GM18508 (cell line): ENCODE results near the gene GNG5.
"Not testable (repeated sequence)": the region's sequence is repeated elsewhere in the genome, so short reads cannot be mapped to it uniquely, and the experiment has no call there.

Experiments used
- ATAC-seq: cut with Tn5 transposase; IDR thresholded peaks from one replicate; pipeline ENCODE4 v1.9.1; 2021; ENCODE audit warnings: moderate number of reproducible peaks; ENCODE audit not compliant: insufficient read depth, unreplicated experiment

The GNG5 gene

GRCh38 chr1:84492726-84493125 is 13.7 kb downstream of the GNG5 start:
- no peak for ATAC-seq

- no peak for ATAC-seq
These were observed 16.6 kb downstream of the GNG5 start for GRCh38 chr1:84489766-84490165.

GRCh38 chr1:84488107-84488506 is 18.3 kb downstream of the GNG5 start:
- ATAC-seq: no peak

DNA sequence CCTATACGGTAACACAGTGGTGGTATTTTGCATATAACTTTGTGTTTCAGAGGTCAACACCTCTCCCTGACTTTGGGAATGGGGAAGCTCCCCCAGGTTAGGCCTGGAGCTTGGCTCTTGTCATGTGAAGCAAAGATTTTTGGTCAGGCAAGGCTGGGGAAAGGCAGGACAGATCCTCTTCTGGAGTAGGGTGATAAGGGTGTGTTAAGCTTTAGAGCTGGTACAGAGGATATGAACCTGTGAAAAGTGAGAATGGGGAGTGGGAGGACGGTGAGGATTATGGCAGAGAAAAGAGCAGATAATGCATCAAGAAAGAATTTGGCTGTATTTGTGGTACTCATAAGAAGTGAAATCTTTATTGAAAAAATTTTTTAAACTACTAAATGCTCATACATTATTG is 25.1 kb downstream of the GNG5 start:
- no peak for ATAC-seq

- no peak for ATAC-seq
These were observed 25.7 kb downstream of the GNG5 start for GRCh38 chr1:84480650-84481049.

GRCh38 chr1:84479998-84480397 is 26.4 kb downstream of the GNG5 start:
- no peak for ATAC-seq

GRCh38 chr1:84478876-84479868 is 27.2 kb downstream of the GNG5 start, which contains the start of gene RPF1:
Gene RPF1 (plus strand): TSS chr1:84479266. CDS start chr1:84479282, 16 bp downstream.
- ATAC-seq: peak; percentile 83

DNA sequence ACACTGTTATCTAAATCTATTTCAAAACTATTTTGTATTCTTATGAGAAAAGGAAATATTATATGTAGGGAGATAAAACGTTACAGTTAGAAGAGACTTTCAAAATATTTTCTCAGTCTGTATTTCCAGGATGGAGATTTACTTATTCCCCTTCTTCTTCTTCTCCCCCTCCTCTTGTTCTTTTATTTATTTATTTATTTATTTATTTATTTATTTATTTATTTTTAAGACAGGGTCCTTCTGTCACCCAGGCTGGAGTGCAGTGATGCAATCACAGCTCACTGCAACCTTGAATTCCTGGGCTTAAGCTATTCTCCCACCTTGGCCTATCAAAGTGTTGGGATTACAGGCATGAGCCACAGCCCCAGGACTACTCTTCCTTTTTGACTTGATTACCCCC is 30.2 kb downstream of the GNG5 start:
- ATAC-seq: no peak

DNA sequence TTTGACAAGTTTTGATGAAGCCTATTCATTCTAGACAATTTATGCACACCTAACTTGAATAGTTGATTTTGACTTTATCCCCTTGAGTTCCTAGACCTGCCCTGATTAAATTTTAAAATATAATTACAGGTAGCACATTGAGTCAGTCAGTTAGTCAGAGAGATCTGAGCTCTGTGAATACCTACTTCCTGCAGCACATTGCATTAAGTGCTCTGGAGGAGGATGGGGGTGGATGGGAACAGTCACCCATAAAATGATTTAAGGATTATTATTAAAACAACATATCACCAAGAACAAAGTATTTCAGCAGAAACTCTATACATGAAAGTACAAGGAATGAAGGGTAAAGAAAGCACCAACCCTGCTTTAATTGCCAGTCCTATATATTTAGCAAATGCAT is 39.1 kb downstream of the GNG5 start:
- no peak for ATAC-seq

DNA sequence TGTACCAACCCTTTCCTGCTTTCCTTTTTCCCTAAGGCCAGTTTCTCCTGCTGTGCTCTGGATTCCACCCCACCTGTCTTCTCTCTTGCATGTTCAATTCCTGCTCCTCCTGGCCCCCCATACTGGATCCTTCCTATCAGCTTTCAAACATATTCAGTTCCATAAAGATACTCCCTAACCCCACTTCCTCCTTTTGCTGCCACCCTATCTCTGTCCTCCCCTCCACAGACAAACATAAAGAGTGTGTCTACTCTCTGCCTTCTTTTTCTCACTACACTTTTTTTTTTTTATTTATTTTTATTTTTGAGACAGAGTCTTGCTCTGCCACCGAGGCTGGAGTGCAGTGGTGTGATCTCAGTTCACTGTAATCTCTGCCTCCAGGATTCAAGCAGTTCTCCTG is 44.3 kb downstream of the GNG5 start:
- ATAC-seq: no peak

DNA sequence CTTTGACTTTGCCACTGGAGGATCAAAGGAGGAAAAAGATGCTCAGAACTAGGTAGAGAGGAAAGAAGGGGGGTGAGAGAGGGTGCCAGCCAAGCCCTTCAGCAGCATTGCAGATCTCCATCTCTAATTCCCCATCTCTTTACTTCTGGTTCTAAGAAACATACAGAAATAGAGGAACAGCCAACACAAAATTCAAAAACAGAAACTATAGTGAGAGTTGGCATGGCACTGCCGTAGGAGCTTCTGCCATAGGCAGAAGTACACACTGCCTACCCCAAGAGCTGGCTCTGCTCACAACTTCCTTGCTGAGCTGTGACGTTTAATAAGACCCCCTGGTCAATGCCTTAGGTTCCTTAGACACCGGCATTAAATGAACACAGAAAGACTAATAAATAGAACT is 53.9 kb downstream of the GNG5 start:
- no peak for ATAC-seq

GRCh38 chr1:84450910-84451309 is 55.5 kb downstream of the GNG5 start:
- ATAC-seq: no peak

DNA sequence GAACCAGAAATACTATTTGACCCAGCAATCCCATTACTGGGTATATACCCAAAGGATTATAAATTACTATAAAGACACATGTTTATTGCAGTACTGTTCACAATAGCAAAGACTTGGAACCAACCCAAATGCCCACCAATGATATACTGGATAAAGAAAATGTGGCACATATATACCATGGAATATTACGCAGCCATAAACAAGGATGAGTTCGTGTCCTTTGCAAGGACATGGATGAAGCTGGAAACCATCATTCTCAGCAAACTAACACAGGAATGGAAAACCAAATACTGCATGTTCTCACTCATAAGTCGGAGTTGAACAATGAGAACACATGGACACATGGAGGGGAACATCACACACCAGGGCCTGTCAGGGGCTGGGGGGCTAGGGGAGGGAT is 57.7 kb downstream of the GNG5 start:
- not testable (repeated sequence) for ATAC-seq
